Glutamatergic neuron (in vitro differentiated cells): ENCODE results near the gene SNRPD3. TPM values are rescaled to one million over a fixed set of nuclear protein-coding genes. Genes with fewer than 3 reads are reported as not detected.
"Not testable (repeated sequence)": the region's sequence is repeated elsewhere in the genome, so short reads cannot be mapped to it uniquely, and the experiment has no call there.

Experiments
- DNase-seq: peaks from one replicate; pipeline ENCODE4 v3.0.0; 2022
- H3K27ac Mint-ChIP-seq: one replicate; pipeline ENCODE4 v1.8.0; 2020; ENCODE audit warnings: mild to moderate bottlenecking, mixed read lengths, inconsistent platforms; ENCODE audit not compliant: unreplicated experiment
- H3K27me3 Mint-ChIP-seq: one replicate; pipeline ENCODE4 v1.8.0; 2020; ENCODE audit warnings: mild to moderate bottlenecking, moderate library complexity, mixed read lengths, inconsistent platforms; ENCODE audit not compliant: unreplicated experiment
- H3K36me3 Mint-ChIP-seq: one replicate; pipeline ENCODE4 v1.8.0; 2020; ENCODE audit warnings: mild to moderate bottlenecking, mixed read lengths, inconsistent platforms; ENCODE audit not compliant: unreplicated experiment
- H3K4me1 Mint-ChIP-seq: one replicate; pipeline ENCODE4 v1.8.0; 2020; ENCODE audit warnings: mild to moderate bottlenecking, low read depth, mixed read lengths, inconsistent platforms; ENCODE audit not compliant: unreplicated experiment
- H3K4me3 Mint-ChIP-seq: one replicate; pipeline ENCODE4 v1.8.0; 2020; ENCODE audit warnings: mild to moderate bottlenecking, mixed read lengths, inconsistent platforms; ENCODE audit not compliant: unreplicated experiment
- H3K9me3 Mint-ChIP-seq: one replicate; pipeline ENCODE4 v1.8.0; 2020; ENCODE audit warnings: mild to moderate bottlenecking, moderate library complexity, mixed read lengths, inconsistent platforms; ENCODE audit not compliant: unreplicated experiment
- total RNA-seq: library from RNA; stranded (reverse); fragmentation: NEBNext Ultra II Directional; extraction: Animal tissue kit (Norgen Biotek cat#: 25700); gene quantifications from one replicate; pipeline ENCODE4 v1.2.1, GENCODE V29; 2021; ENCODE audit not compliant: unreplicated experiment

Gene SNRPD3
- total RNA-seq, 1 donor from 2014 or later = 86.7 TPM

- not testable (repeated sequence) for H3K27ac Mint-ChIP-seq, H3K4me3 Mint-ChIP-seq, H3K9me3 Mint-ChIP-seq, H3K27me3 Mint-ChIP-seq, H3K36me3 Mint-ChIP-seq, H3K4me1 Mint-ChIP-seq, DNase-seq
These were observed 65.4 kb downstream of the SNRPD3 start for GRCh38 chr22:24621244-24621643.

DNA sequence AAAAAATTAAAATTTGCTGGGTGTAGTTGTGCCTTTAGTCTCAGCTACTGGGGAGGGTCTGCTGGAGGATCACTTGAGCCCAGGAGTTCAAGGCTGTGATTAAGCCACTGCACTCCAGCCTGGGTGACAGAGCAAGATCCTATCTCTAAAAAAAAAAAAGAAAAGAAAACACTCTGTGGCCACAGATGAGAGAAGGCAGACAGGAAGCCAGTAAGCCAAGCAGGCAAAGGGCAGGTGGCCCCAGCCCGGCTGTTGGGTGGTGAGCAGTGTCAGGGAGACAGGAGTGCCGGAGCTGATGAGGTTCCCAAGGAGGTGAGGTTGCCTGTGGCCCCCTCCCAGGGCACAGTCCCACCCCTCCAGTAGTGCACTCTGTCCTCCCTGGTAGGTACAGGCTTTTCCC is 66.8 kb downstream of the SNRPD3 start:
- H3K4me1 Mint-ChIP-seq, DNase-seq, H3K27ac Mint-ChIP-seq, H3K36me3 Mint-ChIP-seq, H3K4me3 Mint-ChIP-seq, H3K27me3 Mint-ChIP-seq, H3K9me3 Mint-ChIP-seq: not testable (repeated sequence)

Other genes with a start within 250 kb of the SNRPD3 start
- 15.9 TPM for gene ADORA2A, start 128.4 kb upstream of the SNRPD3 start, total RNA-seq
- 0.37 TPM for gene UPB1, start 60.7 kb upstream of the SNRPD3 start, total RNA-seq
- 64.9 TPM for gene GUCD1, start 861 bp upstream of the SNRPD3 start, total RNA-seq
- gene LRRC75B, start 37.1 kb downstream of the SNRPD3 start, total RNA-seq = 63.6 TPM
- gene GGT1, start 47.2 kb downstream of the SNRPD3 start, total RNA-seq = 3.1 TPM
- gene PIWIL3, start 218.7 kb downstream of the SNRPD3 start, total RNA-seq = not detected